Fibroblast of mammary gland (primary cell): Measurements from ENCODE around the gene RETN.

ENCODE experiments used
- DNase-seq: peaks from one replicate; pipeline ENCODE4 v3.0.0-alpha.2; 2010; ENCODE audit warnings: low read depth
- H3K4me3 ChIP-seq: 2 replicates; pipeline ENCODE4 v1.5.1; 2011; ENCODE audit warnings: low read depth, mild to moderate bottlenecking, low read length, moderate library complexity; ENCODE audit not compliant: control insufficient read depth
- TF ChIP-seq, protein P1 (sequence below): conservative IDR thresholded peaks from 2 replicates; pipeline ENCODE4 v1.5.1; 2011; ENCODE audit warnings: low read depth, low read length, inconsistent platforms; ENCODE audit not compliant: control insufficient read depth, insufficient read depth

The RETN gene

DNA sequence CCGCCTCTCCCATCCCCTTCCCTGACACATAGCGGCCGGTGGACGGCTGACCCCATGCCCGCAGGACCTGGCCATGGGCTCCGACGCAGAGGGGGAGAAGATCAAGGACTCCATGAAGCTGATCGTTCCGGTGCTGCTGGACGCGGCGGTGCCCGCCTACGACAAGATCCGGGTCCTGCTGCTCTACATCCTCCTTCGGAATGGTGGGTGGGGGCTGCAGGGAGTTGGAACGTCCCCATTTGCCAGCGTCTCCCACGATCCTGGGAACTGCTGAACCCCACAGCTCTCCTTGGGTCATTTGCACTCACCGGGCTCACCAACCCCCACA is 24.3 kb upstream of the RETN start:
- DNase-seq, result no peak
- TF ChIP-seq, protein P1, sequence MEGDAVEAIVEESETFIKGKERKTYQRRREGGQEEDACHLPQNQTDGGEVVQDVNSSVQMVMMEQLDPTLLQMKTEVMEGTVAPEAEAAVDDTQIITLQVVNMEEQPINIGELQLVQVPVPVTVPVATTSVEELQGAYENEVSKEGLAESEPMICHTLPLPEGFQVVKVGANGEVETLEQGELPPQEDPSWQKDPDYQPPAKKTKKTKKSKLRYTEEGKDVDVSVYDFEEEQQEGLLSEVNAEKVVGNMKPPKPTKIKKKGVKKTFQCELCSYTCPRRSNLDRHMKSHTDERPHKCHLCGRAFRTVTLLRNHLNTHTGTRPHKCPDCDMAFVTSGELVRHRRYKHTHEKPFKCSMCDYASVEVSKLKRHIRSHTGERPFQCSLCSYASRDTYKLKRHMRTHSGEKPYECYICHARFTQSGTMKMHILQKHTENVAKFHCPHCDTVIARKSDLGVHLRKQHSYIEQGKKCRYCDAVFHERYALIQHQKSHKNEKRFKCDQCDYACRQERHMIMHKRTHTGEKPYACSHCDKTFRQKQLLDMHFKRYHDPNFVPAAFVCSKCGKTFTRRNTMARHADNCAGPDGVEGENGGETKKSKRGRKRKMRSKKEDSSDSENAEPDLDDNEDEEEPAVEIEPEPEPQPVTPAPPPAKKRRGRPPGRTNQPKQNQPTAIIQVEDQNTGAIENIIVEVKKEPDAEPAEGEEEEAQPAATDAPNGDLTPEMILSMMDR, result no peak
- no peak overlapping the region for H3K4me3 ChIP-seq

DNA sequence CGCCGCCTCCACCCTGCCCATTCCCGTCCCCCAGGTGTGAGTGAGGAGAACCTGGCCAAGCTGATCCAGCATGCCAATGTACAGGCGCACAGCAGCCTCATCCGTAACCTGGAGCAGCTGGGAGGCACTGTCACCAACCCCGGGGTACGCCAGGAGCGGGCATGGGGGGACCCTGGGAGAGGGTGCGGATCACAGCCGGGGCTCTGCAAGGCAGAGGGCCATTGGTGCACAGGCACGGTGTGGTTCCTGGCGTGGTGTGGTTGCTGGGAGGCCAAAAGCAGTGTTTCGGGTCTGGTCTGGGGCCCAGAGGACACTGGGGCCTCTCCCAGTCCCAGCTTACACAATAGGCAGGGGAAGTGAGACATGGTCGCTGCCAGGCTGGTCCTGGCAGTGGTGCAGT is 23.7 kb upstream of the RETN start:
- TF ChIP-seq, protein P1, result no peak
- no peak for DNase-seq
- H3K4me3 ChIP-seq, result no peak overlapping the region

DNA sequence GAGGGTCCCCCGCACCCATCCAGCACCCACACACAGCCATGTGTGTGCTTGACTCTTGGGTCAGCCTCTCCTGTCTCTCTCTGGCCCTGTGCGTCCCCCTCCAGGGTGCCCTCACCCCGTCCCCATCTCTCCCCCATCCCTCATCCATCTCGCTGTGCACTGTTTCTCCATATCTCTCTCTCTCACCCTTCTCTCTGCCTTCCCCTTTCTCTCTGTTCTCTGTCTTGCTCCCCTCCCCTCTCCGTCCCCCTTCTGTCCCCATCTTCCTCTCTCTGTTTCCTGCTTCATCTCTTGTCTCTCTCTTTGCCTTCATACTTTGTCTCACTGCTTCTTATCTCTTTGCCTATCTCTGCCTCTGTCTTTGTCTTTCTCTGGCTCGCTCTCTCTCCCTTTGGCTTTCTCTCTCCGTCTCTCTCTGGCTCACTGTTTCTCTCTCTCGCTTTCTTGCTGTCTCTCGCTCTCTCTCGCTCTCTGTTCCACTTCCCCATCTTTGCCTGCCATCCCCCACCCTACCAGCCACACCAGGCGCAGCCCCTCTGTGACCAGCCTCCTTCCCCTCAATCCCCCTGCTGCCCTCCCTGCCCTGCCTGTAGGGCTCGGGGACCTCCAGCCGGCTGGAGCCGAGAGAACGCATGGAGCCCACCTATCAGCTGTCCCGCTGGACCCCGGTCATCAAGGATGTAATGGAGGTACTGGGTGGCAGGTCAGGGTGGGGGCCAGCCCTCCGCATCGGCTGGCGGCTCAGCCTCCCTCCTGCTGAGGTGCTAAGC is 23.0 kb upstream of the RETN start:
- DNase-seq, result no peak
- TF ChIP-seq, protein P1, result no peak
- H3K4me3 ChIP-seq, result no peak overlapping the region

DNA sequence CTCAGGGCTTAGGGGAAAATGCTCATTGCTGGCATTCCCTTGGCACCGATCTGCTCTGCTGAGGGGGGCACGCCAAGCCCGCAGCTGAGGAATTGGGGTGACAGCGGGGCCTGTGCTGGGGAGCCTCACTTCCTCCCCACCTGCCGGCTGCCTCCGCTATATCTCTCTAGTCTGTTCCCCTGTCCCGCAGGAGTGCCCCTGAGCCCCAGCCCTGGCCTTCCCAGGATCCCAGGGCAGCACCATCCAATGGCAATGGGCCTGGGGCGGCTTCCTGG is 22.5 kb upstream of the RETN start:
- DNase-seq, result no peak
- TF ChIP-seq, protein P1, result no peak
- no peak overlapping the region for H3K4me3 ChIP-seq

- no peak for DNase-seq
- H3K4me3 ChIP-seq, result no peak overlapping the region
- TF ChIP-seq, protein P1, result no peak
These were observed 21.7 kb upstream of the RETN start for GRCh38 chr19:7647156-7647555.

GRCh38 chr19:7648265-7649014 is 20.4 kb upstream of the RETN start:
- no peak overlapping the region for H3K4me3 ChIP-seq
- TF ChIP-seq, protein P1, result no peak
- no peak for DNase-seq

DNA sequence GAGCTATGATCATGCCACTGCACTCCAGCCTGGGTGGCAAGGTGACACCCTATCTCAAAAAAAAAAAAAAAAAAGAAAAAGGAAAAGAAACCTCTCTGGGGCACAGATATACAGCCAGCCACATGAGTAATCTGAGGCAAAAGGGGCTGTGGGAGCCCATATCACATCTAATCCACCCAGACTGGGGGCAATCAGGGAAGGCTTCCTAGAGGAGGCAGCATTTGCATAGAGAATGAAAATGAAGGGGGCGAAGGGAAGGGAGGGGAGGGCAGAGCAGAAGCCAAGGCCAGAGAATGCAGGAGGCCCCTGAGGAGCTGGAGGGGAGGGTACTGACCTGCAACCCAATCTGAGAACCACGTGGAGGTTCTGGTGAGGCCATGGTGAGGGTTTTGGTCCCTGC is 18.7 kb upstream of the RETN start:
- TF ChIP-seq, protein P1, result no peak
- no peak overlapping the region for H3K4me3 ChIP-seq
- no peak for DNase-seq
